Sciatic nerve (tissue), 2 donors: Measurements from ENCODE around the gene LCMT2. TPM values are rescaled to one million over a fixed set of nuclear protein-coding genes. Genes with fewer than 3 reads are reported as not detected.

Experiments used
- ATAC-seq: fragments of 200-7000 bp; cut with Tn5 transposase; one replicate; pipeline ENCODE4 v1.9.1; 2020; ENCODE audit warnings: mild to moderate bottlenecking, moderate library complexity
- DNase-seq: peaks from one replicate; pipeline ENCODE4 v3.0.0-alpha.2; 2020; ENCODE audit warnings: low spot score
- intact Hi-C: fragments of 100-400 bp; cut with DNase I; formaldehyde crosslinking; loops from one replicate; pipeline ENCODE4 v1.14.2; 2022
- total RNA-seq: library from RNA; stranded (reverse); fragmentation: NEBNext Ultra II Directional; extraction: Animal tissue kit (Norgen Biotek cat#: 25700); gene quantifications from one replicate; pipeline ENCODE4 v1.2.1, GENCODE V29; 2021
- donor health status: DM: no; HTN: no; CAD: no.
- donor health status: DM: no; HTN: no; CAD: no.

Gene LCMT2
- total RNA-seq: 6.9 TPM

- peak; percentile 95 for DNase-seq
- intact Hi-C loops: no loop called here
- ATAC-seq: peak; percentile 98
Measured at GRCh38 chr15:43329960-43330779, at the start of gene LCMT2. Gene LCMT2 (minus strand): TSS chr15:43330573. CDS start chr15:43330489, 84 bp downstream.

GRCh38 chr15:43378601-43379000 is 48.2 kb upstream of the LCMT2 start:
- DNase-seq (no peak), ATAC-seq (no peak)
- intact Hi-C loops: no loop called here

GRCh38 chr15:43376017-43376705 is 45.8 kb upstream of the LCMT2 start:
- intact Hi-C loops: no loop called here
- no peak for DNase-seq
- no peak for ATAC-seq

- peak; percentile 97 for ATAC-seq
- DNase-seq: peak; percentile 86
- intact Hi-C loops: no loop called here
Measured at GRCh38 chr15:43370975-43371974, 40.9 kb upstream of the LCMT2 start, which contains the start of the genes TUBGCP4 and ZSCAN29. Gene TUBGCP4 (plus strand): TSS chr15:43371101. CDS start chr15:43371355, 254 bp downstream. Gene ZSCAN29 (minus strand): TSS chr15:43371043. CDS start chr15:43369913, 1,130 bp downstream.

- DNase-seq (no peak), ATAC-seq (peak; percentile 66)
- intact Hi-C loops: no loop called here
Measured at GRCh38 chr15:43370310-43370974, 40.1 kb upstream of the LCMT2 start.

- intact Hi-C loops: no loop called here
- no peak for DNase-seq
- ATAC-seq: no peak
Measured at GRCh38 chr15:43361313-43361903, 31.0 kb upstream of the LCMT2 start.

- ATAC-seq: no peak
- DNase-seq: no peak
- intact Hi-C loops: no loop called here
Measured at GRCh38 chr15:43360821-43361220, 30.4 kb upstream of the LCMT2 start.

- ATAC-seq (no peak), DNase-seq (no peak)
- intact Hi-C loops: no loop called here
Measured at GRCh38 chr15:43352693-43353382, 22.5 kb upstream of the LCMT2 start.

- intact Hi-C loops: no loop called here
- DNase-seq (no peak), ATAC-seq (no peak)
Measured at GRCh38 chr15:43347114-43347513, 16.7 kb upstream of the LCMT2 start.

GRCh38 chr15:43346305-43346704 is 15.9 kb upstream of the LCMT2 start:
- no peak for DNase-seq
- intact Hi-C loops: no loop called here

GRCh38 chr15:43330780-43331087 is 361 bp upstream of the LCMT2 start:
- ATAC-seq (no peak), DNase-seq (no peak)
- intact Hi-C loops: no loop called here

More at GRCh38 chr15:43346305-43346704, 15.9 kb upstream of the LCMT2 start:
- ATAC-seq: no peak

- peak; percentile 16 for ATAC-seq
Measured at GRCh38 chr15:43329217-43329959, 985 bp downstream of the LCMT2 start.

GRCh38 chr15:43325039-43325684 is 5.2 kb downstream of the LCMT2 start:
- ATAC-seq (no peak), DNase-seq (no peak)
- intact Hi-C loops: no loop called here

More at GRCh38 chr15:43329217-43329959, 985 bp downstream of the LCMT2 start:
- DNase-seq: peak; percentile 59
- intact Hi-C loops: no loop called here

- ATAC-seq: no peak
- no peak for DNase-seq
- intact Hi-C loops: no loop called here
Measured at GRCh38 chr15:43318990-43319771, 11.2 kb downstream of the LCMT2 start.

- intact Hi-C loops: no loop called here
Measured at GRCh38 chr15:43317566-43318184, 12.7 kb downstream of the LCMT2 start.

More at GRCh38 chr15:43317566-43318184, 12.7 kb downstream of the LCMT2 start:
- ATAC-seq: no peak
- no peak for DNase-seq
